ENCODE results near the gene LACRT. TPM values are rescaled to one million over a fixed set of nuclear protein-coding genes. Genes with fewer than 3 reads are reported as not detected.

Gene LACRT
- total and polyA plus RNA-seq, 7 donors: not detected

Other genes starting within 250 kb of the LACRT start
- gene ITGA5, start 215.6 kb downstream of the LACRT start, total RNA-seq: 100 to 1,000 TPM; 200 to 765 (median 459) TPM
- gene ITGA5, start 215.6 kb downstream of the LACRT start, polyA plus RNA-seq: 10 to 100 TPM in 1 of 3 donors, 1 to 10 TPM in 2; 7.4 to 92.7 (median 7.8) TPM
- not detected for gene GTSF1, start 161.3 kb downstream of the LACRT start, total RNA-seq
- gene GTSF1, start 161.3 kb downstream of the LACRT start, polyA plus RNA-seq: 1 to 10 TPM in 2 of 3 donors, not detected in 1; 1.4 to 3.6 TPM
- gene NCKAP1L, start 137.1 kb downstream of the LACRT start, total RNA-seq: 10 to 100 TPM; 35.0 to 99.7 (median 53.8) TPM
- 10 to 100 TPM in 1 of 3 donors, 1 to 10 TPM in 2; 5.4 to 25.9 (median 7.2) TPM for gene NCKAP1L, start 137.1 kb downstream of the LACRT start, polyA plus RNA-seq
- 10 to 100 TPM in 3 of 4 donors, 1 to 10 TPM in 1; 6.4 to 24.4 (median 15.1) TPM for gene PDE1B, start 85.3 kb downstream of the LACRT start, total RNA-seq
- gene PDE1B, start 85.3 kb downstream of the LACRT start, polyA plus RNA-seq: 1 to 10 TPM; 1.6 to 3.9 (median 1.8) TPM
- gene PPP1R1A, start 46.2 kb downstream of the LACRT start, total RNA-seq: 10 to 100 TPM; 17.5 to 48.9 (median 24.9) TPM
- gene PPP1R1A, start 46.2 kb downstream of the LACRT start, polyA plus RNA-seq: 1 to 10 TPM in 2 of 3 donors, under 1 TPM in 1; 0.92 to 3.0 (median 1.2) TPM
- gene DCD, start 13.5 kb upstream of the LACRT start, total RNA-seq: not detected
- gene DCD, start 13.5 kb upstream of the LACRT start, polyA plus RNA-seq: not detected
- not detected for gene MUCL1, start 219.6 kb upstream of the LACRT start, total RNA-seq
- gene MUCL1, start 219.6 kb upstream of the LACRT start, polyA plus RNA-seq: under 1 TPM in 1 of 3 donors, not detected in 2; 0.36 TPM

All from sigmoid colon (tissue), 7 donors.